GM19452 (cell line): Measurements from ENCODE around the gene KLHL22.
"Not testable (repeated sequence)": the region's sequence is repeated elsewhere in the genome, so short reads cannot be mapped to it uniquely, and the experiment has no call there.

Experiments
- ATAC-seq: cut with Tn5 transposase; IDR thresholded peaks from one replicate; pipeline ENCODE4 v1.9.1; 2021; ENCODE audit not compliant: unreplicated experiment

Gene KLHL22

GRCh38 chr22:20451129-20451778 is 44.3 kb downstream of the KLHL22 start:
- not testable (repeated sequence) for ATAC-seq

DNA sequence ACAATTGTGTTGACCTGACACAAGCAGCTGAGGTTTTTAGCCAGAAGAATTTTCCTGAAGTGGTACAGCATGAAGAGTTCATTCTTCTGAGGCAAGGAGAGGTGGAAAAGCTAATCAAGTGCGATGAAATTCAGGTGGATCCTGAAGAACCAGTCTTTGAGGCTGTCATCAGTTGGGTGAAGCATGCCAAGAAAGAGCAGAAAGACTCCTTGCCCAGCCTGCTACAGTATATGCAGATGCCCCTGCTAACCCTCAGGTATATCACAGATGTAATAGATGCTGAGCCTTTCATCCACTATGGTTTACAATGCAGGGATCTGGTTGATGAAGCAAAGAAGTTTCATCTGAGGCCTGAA is 45.1 kb downstream of the KLHL22 start:
- no peak for ATAC-seq

DNA sequence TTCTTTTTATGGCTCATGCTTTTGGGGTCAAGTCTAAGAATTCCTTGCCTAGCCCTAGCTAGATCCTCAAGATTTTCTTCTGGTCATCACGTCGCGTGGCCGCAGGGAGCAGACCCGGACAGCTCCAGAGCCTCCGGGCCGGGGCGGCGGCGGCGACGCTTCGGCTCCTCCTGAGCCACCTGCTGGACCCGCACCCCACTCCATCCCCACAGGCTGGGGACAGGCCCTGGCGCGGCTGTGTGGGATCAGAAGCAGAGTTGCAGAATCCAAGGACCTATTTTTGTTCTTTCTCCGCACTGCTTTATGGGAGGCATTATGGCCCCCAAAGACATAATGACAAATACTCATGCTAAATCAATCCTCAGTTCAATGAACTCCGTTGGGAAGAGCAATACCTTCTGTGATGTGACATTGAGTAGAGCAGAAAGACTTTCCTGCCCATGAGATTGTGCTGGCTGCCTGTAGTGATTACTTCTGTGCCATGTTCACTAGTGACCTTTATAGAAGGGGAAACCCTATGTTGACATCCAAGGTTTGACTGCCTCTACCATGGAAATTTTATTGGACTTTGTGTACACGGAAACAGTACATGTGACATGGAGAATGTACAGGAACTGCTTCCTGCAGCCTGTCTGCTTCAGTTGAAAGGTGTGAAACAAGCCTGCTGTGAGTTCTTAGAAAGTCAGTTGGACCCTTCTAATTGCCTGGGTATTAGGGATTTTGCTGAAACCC is 45.6 kb downstream of the KLHL22 start:
- ATAC-seq, result no peak

DNA sequence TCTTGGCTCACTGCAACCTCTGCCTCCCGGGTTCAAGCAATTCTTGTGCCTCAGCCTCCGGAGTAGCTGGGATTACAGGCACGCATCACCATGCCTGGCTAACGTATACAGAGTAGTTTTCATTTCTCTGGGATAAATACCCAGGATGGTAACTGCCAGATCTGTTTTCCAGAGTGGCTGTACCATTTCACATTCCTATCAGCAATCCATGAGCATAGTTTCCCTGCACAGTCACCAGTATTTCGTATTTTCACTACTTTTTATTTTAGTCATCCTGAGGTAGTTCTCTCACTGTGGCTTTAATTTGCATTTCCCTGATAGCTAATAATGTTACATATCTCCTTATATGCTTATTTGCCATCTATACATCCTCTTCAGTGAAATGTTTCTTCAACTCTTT is 47.0 kb downstream of the KLHL22 start:
- ATAC-seq, result no peak

- no peak for ATAC-seq
Measured at GRCh38 chr22:20446383-20446970, 49.1 kb downstream of the KLHL22 start.

GRCh38 chr22:20444325-20444724 is 51.3 kb downstream of the KLHL22 start:
- no peak for ATAC-seq

GRCh38 chr22:20442485-20443284 is 52.9 kb downstream of the KLHL22 start:
- no peak for ATAC-seq

DNA sequence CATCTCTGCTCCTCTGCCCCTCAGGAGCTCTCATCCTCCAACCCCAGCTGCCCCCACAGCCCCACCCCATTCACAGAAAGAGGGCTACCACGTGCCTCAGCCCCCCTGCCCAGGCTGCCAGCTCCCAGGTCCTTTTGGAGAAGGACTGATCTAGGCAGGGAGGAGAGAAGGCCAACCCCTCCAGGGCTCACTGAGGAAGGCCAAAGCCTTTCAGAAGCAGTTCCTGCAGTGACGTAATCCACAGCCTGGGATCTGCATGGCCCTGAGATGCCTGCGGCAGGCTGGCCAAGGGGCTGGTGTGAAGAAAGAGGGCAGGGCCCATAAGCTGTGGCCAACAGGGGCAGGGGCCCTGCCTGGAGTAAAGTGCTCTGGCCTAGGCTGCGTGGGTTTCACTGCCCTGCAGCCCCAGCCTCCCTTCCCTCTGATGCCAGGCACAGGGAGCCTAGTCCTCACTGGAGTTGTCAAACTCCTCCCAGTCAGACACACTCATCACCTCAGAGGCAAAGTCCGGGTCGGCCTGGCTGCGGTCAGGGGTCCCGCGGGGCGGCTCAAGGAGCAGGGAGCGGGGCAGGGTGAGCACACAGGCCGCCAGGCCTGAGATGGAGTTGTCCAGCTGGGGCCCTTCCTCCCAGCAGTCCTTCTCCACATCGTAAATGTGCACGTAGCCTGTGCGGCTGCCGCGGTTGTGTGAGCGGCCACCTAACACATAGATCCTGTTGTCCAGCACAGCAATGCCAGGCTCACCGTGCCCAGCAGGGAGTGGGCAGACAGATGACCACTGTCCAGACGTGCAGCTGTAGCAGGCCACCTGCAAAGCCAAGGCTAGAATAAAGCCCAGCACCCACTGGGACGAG is 53.7 kb downstream of the KLHL22 start:
- no peak for ATAC-seq

- ATAC-seq, result no peak
Measured at GRCh38 chr22:20440637-20441591, 54.7 kb downstream of the KLHL22 start.

DNA sequence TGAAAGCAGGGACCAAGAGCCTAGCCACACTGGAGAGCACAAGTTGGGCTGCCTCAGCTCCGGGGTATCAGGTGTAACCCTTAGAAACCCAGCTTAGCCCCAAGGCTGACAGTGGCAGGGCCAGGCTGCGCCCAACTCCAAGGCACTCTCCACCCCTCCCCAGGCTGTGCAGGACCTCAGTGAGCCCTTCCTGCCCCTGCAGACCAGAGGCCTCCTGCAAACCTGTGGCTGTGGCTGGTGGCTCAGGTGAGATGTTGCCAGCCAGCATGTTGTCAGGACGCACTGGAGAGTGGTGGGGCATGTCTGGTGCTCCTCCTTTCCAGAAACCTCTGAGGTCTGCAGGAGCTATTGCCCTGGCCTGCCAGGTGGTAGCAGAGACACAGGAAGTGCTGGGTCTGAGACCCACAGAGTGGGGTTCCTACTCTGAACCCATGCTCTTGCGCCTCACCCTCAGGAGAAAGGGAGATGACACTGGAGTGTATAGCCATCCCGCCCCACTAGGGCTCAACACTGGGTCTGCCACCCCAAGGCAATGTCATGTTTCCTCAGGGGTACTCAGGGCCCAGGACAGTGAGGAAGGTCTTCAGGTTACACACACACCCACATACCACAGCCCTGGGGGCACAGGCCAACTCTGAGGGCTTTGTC is 55.5 kb downstream of the KLHL22 start:
- ATAC-seq, result no peak

DNA sequence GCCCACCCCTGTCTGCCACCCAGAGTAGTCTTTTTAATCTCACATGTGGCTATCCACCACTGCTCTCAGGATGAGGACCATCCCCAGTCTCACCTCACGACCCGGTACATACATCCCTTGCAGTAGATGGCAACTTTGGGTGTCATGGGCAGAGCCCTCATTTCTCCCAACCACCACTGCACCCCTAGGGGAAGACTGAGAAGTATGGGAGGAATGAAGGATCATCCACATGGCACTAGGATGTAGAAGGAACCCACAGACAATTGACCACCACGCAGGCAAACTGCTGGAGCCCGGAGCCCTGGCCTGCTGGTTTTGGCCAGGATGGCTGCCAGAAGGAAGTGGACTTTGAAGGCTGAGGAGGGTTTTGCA is 56.1 kb downstream of the KLHL22 start:
- no peak for ATAC-seq

GRCh38 chr22:20438678-20439492 is 56.7 kb downstream of the KLHL22 start:
- ATAC-seq, result no peak

DNA sequence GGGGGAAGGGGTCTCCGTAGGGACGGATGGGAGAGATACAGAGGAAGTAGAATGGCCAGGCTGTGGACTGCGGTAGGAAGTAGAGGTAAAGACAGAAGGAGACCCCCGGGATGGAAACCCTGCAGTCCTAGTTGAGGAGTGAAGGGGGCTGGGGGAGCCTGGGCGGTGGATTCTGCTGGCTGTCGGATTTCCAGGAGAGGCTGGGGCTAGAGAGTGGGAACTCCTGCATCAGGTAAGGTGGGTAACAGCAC is 57.2 kb downstream of the KLHL22 start:
- ATAC-seq, result no peak

DNA sequence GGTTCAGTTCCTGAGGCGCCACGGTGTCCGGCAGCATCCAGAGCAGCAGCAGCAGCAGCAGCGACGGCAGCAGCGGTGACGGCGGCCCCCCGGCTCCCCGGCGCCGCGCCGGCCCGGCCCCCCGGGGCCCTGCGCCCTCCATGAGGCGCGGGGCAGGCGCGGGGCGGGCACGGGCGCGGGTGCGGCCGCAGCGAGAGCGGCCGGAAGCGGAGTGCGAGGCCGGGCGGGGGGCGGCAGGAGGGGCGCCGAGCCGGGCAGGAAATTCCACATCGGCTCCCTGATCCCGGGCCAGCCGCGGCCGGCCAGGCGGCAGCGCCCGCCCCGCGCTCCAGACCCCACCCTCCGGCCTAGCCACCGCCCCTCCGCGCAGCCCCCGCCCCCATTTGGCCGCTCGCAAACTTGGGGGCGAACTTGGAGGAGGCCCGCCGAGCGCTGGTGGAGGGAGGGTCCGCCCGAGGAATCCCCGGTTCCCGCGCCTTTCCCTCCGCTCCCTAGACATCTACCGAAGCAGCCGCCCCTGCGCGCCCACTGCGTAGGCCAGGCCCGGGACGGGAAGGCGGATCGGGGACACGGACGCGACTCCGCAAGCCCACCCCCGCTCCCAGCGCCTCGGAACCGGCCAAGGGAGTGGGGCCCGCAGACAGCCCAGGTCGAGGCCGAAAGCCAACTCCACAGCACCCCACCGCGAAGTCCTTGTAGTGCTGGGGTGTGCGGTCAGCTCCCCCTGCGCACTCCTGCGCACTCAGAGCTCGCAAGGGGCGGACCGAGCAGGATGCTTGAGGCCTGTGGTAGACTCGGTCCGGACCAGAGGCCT is 57.8 kb downstream of the KLHL22 start, which contains the start of gene SCARF2:
Gene SCARF2 (minus strand): TSS at position 213 of the 814 bp plus-strand sequence. CDS start 71 bp downstream, at position 142.
- ATAC-seq, result no peak

- ATAC-seq, result no peak
Measured at GRCh38 chr22:20436768-20437612, 58.6 kb downstream of the KLHL22 start.

GRCh38 chr22:20436307-20436767 is 59.3 kb downstream of the KLHL22 start:
- no peak for ATAC-seq
